ENCODE data around the gene PRKCA. TPM values are rescaled to one million over a fixed set of nuclear protein-coding genes. Genes with fewer than 3 reads are reported as not detected.

PRKCA gene
- total RNA-seq, 1 experiment from 2014 or later, result 4.4 TPM

GRCh38 chr17:66480243-66480642 lies 177.8 kb downstream of the PRKCA start:
- Histone ChIP-seq H3K9me3 (ENCODE audit: low read length) (no peaks in the 10 kb centered on the region), H3K9ac (ENCODE audit: low read length) (no peak overlapping the region), H3K79me2 (ENCODE audit: low read length) (no peaks in the 10 kb centered on the region), H4K20me1 (ENCODE audit: insufficient read depth, low read depth, low read length) (no peaks in the 10 kb centered on the region), H3K27me3 (ENCODE audit: low read length) (no peaks in the 10 kb centered on the region), H3K27ac (ENCODE audit: low read length) (no peak overlapping the region), H3K36me3 (ENCODE audit: insufficient read depth, low read length) (no peaks in the 10 kb centered on the region), H2AFZ (ENCODE audit: low read length) (no peak overlapping the region), H3K4me1 (ENCODE audit: low read length) (peaks cover 10% of the 10 kb centered on the region), H3K4me3 (ENCODE audit: low read length) (no peak overlapping the region), H3K4me2 (ENCODE audit: low read depth, low read length, poor library complexity, severe bottlenecking) (no peak overlapping the region), H3K9me2 (replicated peaks; ENCODE audit: insufficient read depth, low read length) (no peaks in the 10 kb centered on the region)
- DNase-seq, result no peak

- Histone ChIP-seq H3K79me2 (ENCODE audit: low read length) (no peaks in the 10 kb centered on the region), H3K4me3 (ENCODE audit: low read length) (no peak overlapping the region), H4K20me1 (ENCODE audit: insufficient read depth, low read depth, low read length) (no peaks in the 10 kb centered on the region)
Measured at GRCh38 chr17:66480802-66481201, 178.4 kb downstream of the PRKCA start.

GRCh38 chr17:66481271-66481670 lies 178.9 kb downstream of the PRKCA start:
- Histone ChIP-seq H3K9me2 (replicated peaks; ENCODE audit: insufficient read depth, low read length) (no peaks in the 10 kb centered on the region), H4K20me1 (ENCODE audit: insufficient read depth, low read depth, low read length) (no peaks in the 10 kb centered on the region), H3K4me2 (ENCODE audit: low read depth, low read length, poor library complexity, severe bottlenecking) (no peak overlapping the region), H3K36me3 (ENCODE audit: insufficient read depth, low read length) (no peaks in the 10 kb centered on the region), H2AFZ (ENCODE audit: low read length) (no peak overlapping the region), H3K79me2 (ENCODE audit: low read length) (no peaks in the 10 kb centered on the region), H3K4me1 (ENCODE audit: low read length) (peaks cover 18% of the 10 kb centered on the region), H3K4me3 (ENCODE audit: low read length) (no peak overlapping the region), H3K27ac (ENCODE audit: low read length) (no peak overlapping the region), H3K9ac (ENCODE audit: low read length) (no peak overlapping the region), H3K9me3 (ENCODE audit: low read length) (no peaks in the 10 kb centered on the region), H3K27me3 (ENCODE audit: low read length) (no peaks in the 10 kb centered on the region)
- DNase-seq, result no peak

More at GRCh38 chr17:66480802-66481201, 178.4 kb downstream of the PRKCA start:
- Histone ChIP-seq H3K27me3 (ENCODE audit: low read length) (no peaks in the 10 kb centered on the region), H3K36me3 (ENCODE audit: insufficient read depth, low read length) (no peaks in the 10 kb centered on the region), H3K4me2 (ENCODE audit: low read depth, low read length, poor library complexity, severe bottlenecking) (no peak overlapping the region), H3K27ac (ENCODE audit: low read length) (no peak overlapping the region), H3K4me1 (ENCODE audit: low read length) (peaks cover 16% of the 10 kb centered on the region), H3K9me3 (ENCODE audit: low read length) (no peaks in the 10 kb centered on the region), H3K9ac (ENCODE audit: low read length) (no peak overlapping the region), H2AFZ (ENCODE audit: low read length) (no peak overlapping the region), H3K9me2 (replicated peaks; ENCODE audit: insufficient read depth, low read length) (no peaks in the 10 kb centered on the region)
- DNase-seq, result no peak

- Histone ChIP-seq H3K9me2 (replicated peaks; ENCODE audit: insufficient read depth, low read length) (no peaks in the 10 kb centered on the region), H3K4me2 (ENCODE audit: low read depth, low read length, poor library complexity, severe bottlenecking) (no peak overlapping the region), H3K9ac (ENCODE audit: low read length) (no peak overlapping the region), H3K27me3 (ENCODE audit: low read length) (no peaks in the 10 kb centered on the region), H2AFZ (ENCODE audit: low read length) (no peak overlapping the region), H3K4me3 (ENCODE audit: low read length) (no peak overlapping the region), H3K27ac (ENCODE audit: low read length) (no peak overlapping the region), H3K79me2 (ENCODE audit: low read length) (no peaks in the 10 kb centered on the region), H3K36me3 (ENCODE audit: insufficient read depth, low read length) (no peaks in the 10 kb centered on the region), H4K20me1 (ENCODE audit: insufficient read depth, low read depth, low read length) (no peaks in the 10 kb centered on the region), H3K4me1 (ENCODE audit: low read length) (peaks cover 18% of the 10 kb centered on the region), H3K9me3 (ENCODE audit: low read length) (no peaks in the 10 kb centered on the region)
- peak; percentile 59 for DNase-seq
Measured at GRCh38 chr17:66483906-66484305, 181.5 kb downstream of the PRKCA start.

GRCh38 chr17:66485309-66485947 lies 183.0 kb downstream of the PRKCA start:
- H3K27ac ChIP-seq (ENCODE audit: low read length), result no peak overlapping the region
- peak overlapping the region; percentile 14 for H3K4me2 ChIP-seq (ENCODE audit: low read depth, low read length, poor library complexity, severe bottlenecking)
- H3K36me3 ChIP-seq (ENCODE audit: insufficient read depth, low read length), result no peaks in the 10 kb centered on the region
- no peaks in the 10 kb centered on the region for H3K27me3 ChIP-seq (ENCODE audit: low read length)
- no peak overlapping the region for H2AFZ ChIP-seq (ENCODE audit: low read length)
- H3K9me3 ChIP-seq (ENCODE audit: low read length), result no peaks in the 10 kb centered on the region
- H3K4me3 ChIP-seq (ENCODE audit: low read length), result no peak overlapping the region
- DNase-seq, result peak; percentile 52
- H3K9me2 ChIP-seq (replicated peaks; ENCODE audit: insufficient read depth, low read length), result no peaks in the 10 kb centered on the region
- H3K79me2 ChIP-seq (ENCODE audit: low read length), result no peaks in the 10 kb centered on the region
- H4K20me1 ChIP-seq (ENCODE audit: insufficient read depth, low read depth, low read length), result no peaks in the 10 kb centered on the region
- H3K9ac ChIP-seq (ENCODE audit: low read length), result no peak overlapping the region
- H3K4me1 ChIP-seq (ENCODE audit: low read length), result peaks cover 21% of the 10 kb centered on the region

GRCh38 chr17:66487121-66487520 lies 184.7 kb downstream of the PRKCA start:
- no peak overlapping the region for H3K4me2 ChIP-seq (ENCODE audit: low read depth, low read length, poor library complexity, severe bottlenecking)
- no peak for DNase-seq
- H2AFZ ChIP-seq (ENCODE audit: low read length), result no peak overlapping the region

GRCh38 chr17:66487981-66488468 lies 185.6 kb downstream of the PRKCA start:
- H3K4me3 ChIP-seq (ENCODE audit: low read length), result no peak overlapping the region
- peaks cover 21% of the 10 kb centered on the region for H3K4me1 ChIP-seq (ENCODE audit: low read length)
- DNase-seq, result no peak
- H3K4me2 ChIP-seq (ENCODE audit: low read depth, low read length, poor library complexity, severe bottlenecking), result no peak overlapping the region
- no peaks in the 10 kb centered on the region for H3K9me3 ChIP-seq (ENCODE audit: low read length)
- H3K79me2 ChIP-seq (ENCODE audit: low read length), result no peaks in the 10 kb centered on the region
- H3K36me3 ChIP-seq (ENCODE audit: insufficient read depth, low read length), result no peaks in the 10 kb centered on the region
- H3K9ac ChIP-seq (ENCODE audit: low read length), result no peak overlapping the region
- H3K27ac ChIP-seq (ENCODE audit: low read length), result no peak overlapping the region
- no peaks in the 10 kb centered on the region for H3K9me2 ChIP-seq (replicated peaks; ENCODE audit: insufficient read depth, low read length)
- H2AFZ ChIP-seq (ENCODE audit: low read length), result no peak overlapping the region
- no peaks in the 10 kb centered on the region for H3K27me3 ChIP-seq (ENCODE audit: low read length)
- no peaks in the 10 kb centered on the region for H4K20me1 ChIP-seq (ENCODE audit: insufficient read depth, low read depth, low read length)

More at GRCh38 chr17:66487121-66487520, 184.7 kb downstream of the PRKCA start:
- Histone ChIP-seq H3K4me1 (ENCODE audit: low read length) (peaks cover 21% of the 10 kb centered on the region), H3K36me3 (ENCODE audit: insufficient read depth, low read length) (no peaks in the 10 kb centered on the region), H3K79me2 (ENCODE audit: low read length) (no peaks in the 10 kb centered on the region), H3K9ac (ENCODE audit: low read length) (no peak overlapping the region), H3K4me3 (ENCODE audit: low read length) (no peak overlapping the region), H3K27me3 (ENCODE audit: low read length) (no peaks in the 10 kb centered on the region), H3K9me2 (replicated peaks; ENCODE audit: insufficient read depth, low read length) (no peaks in the 10 kb centered on the region), H4K20me1 (ENCODE audit: insufficient read depth, low read depth, low read length) (no peaks in the 10 kb centered on the region), H3K9me3 (ENCODE audit: low read length) (no peaks in the 10 kb centered on the region), H3K27ac (ENCODE audit: low read length) (no peak overlapping the region)

- Histone ChIP-seq H3K9me3 (ENCODE audit: low read length) (no peaks in the 10 kb centered on the region), H3K4me2 (ENCODE audit: low read depth, low read length, poor library complexity, severe bottlenecking) (no peak overlapping the region), H2AFZ (ENCODE audit: low read length) (no peak overlapping the region), H3K79me2 (ENCODE audit: low read length) (no peaks in the 10 kb centered on the region), H3K9ac (ENCODE audit: low read length) (no peak overlapping the region), H4K20me1 (ENCODE audit: insufficient read depth, low read depth, low read length) (no peaks in the 10 kb centered on the region), H3K4me1 (ENCODE audit: low read length) (peaks cover 18% of the 10 kb centered on the region), H3K27me3 (ENCODE audit: low read length) (no peaks in the 10 kb centered on the region), H3K36me3 (ENCODE audit: insufficient read depth, low read length) (no peaks in the 10 kb centered on the region), H3K27ac (ENCODE audit: low read length) (no peak overlapping the region), H3K4me3 (ENCODE audit: low read length) (no peak overlapping the region), H3K9me2 (replicated peaks; ENCODE audit: insufficient read depth, low read length) (no peaks in the 10 kb centered on the region)
- no peak for DNase-seq
Measured at GRCh38 chr17:66488864-66489263, 186.5 kb downstream of the PRKCA start.

Measured in Karpas-422 (cell line).